Measurements from ENCODE around the gene MARCHF9.

MARCHF9 gene

GRCh38 chr12:57737467-57738460 is 17.1 kb upstream of the MARCHF9 start:
- in situ Hi-C loops (cut with MboI; ENCODE audit: low sequenced_read_pairs), result no loop called here

- in situ Hi-C loops (cut with MboI; ENCODE audit: low sequenced_read_pairs), result no loop called here
Observed at GRCh38 chr12:57738661-57739237, 16.2 kb upstream of the MARCHF9 start, which contains the start of gene AGAP2. TSS of gene AGAP2 (minus strand) at chr12:57738742. CDS start at chr12:57738246, 496 bp downstream.

GRCh38 chr12:57739387-57739786 is 15.5 kb upstream of the MARCHF9 start:
- in situ Hi-C loops (cut with MboI; ENCODE audit: low sequenced_read_pairs), result no loop called here

GRCh38 chr12:57739914-57740538 is 14.9 kb upstream of the MARCHF9 start:
- in situ Hi-C loops (cut with MboI; ENCODE audit: low sequenced_read_pairs), result no loop called here

- in situ Hi-C loops (cut with MboI; ENCODE audit: low sequenced_read_pairs), result no loop called here
Observed at GRCh38 chr12:57740656-57741412, 14.1 kb upstream of the MARCHF9 start.

- in situ Hi-C loops (cut with MboI; ENCODE audit: low sequenced_read_pairs), result no loop called here
Observed at GRCh38 chr12:57741413-57741789, 13.5 kb upstream of the MARCHF9 start.

- in situ Hi-C loops (cut with MboI; ENCODE audit: low sequenced_read_pairs), result no loop called here
Observed at GRCh38 chr12:57741844-57742738, 12.8 kb upstream of the MARCHF9 start.

GRCh38 chr12:57743769-57744168 is 11.1 kb upstream of the MARCHF9 start:
- in situ Hi-C loops (cut with MboI; ENCODE audit: low sequenced_read_pairs), result no loop called here

GRCh38 chr12:57744194-57744776 is 10.6 kb upstream of the MARCHF9 start:
- in situ Hi-C loops (cut with MboI; ENCODE audit: low sequenced_read_pairs), result no loop called here

- in situ Hi-C loops (cut with MboI; ENCODE audit: low sequenced_read_pairs), result no loop called here
Observed at GRCh38 chr12:57744777-57745484, 10.0 kb upstream of the MARCHF9 start, which contains the start of gene TSPAN31. TSS of gene TSPAN31 (plus strand) at chr12:57745039. CDS start at chr12:57745155, 116 bp downstream.

- in situ Hi-C loops (cut with MboI; ENCODE audit: low sequenced_read_pairs), result no loop called here
Observed at GRCh38 chr12:57745485-57745881, 9.4 kb upstream of the MARCHF9 start.

- in situ Hi-C loops (cut with MboI; ENCODE audit: low sequenced_read_pairs), result no loop called here
Observed at GRCh38 chr12:57746025-57746424, 8.9 kb upstream of the MARCHF9 start.

- in situ Hi-C loops (cut with MboI; ENCODE audit: low sequenced_read_pairs), result no loop called here
Observed at GRCh38 chr12:57749061-57749460, 5.8 kb upstream of the MARCHF9 start.

- in situ Hi-C loops (cut with MboI; ENCODE audit: low sequenced_read_pairs), result no loop called here
Observed at GRCh38 chr12:57750561-57751431, 4.1 kb upstream of the MARCHF9 start.

GRCh38 chr12:57751432-57751787 is 3.5 kb upstream of the MARCHF9 start:
- in situ Hi-C loops (cut with MboI; ENCODE audit: low sequenced_read_pairs), result no loop called here

- in situ Hi-C loops (cut with MboI; ENCODE audit: low sequenced_read_pairs), result no loop called here
Observed at GRCh38 chr12:57751788-57752667, 2.9 kb upstream of the MARCHF9 start, which contains the start of gene CDK4. TSS of gene CDK4 (minus strand) at chr12:57752310. CDS start at chr12:57751717, 593 bp downstream.

GRCh38 chr12:57752668-57753000 is 2.3 kb upstream of the MARCHF9 start:
- in situ Hi-C loops (cut with MboI; ENCODE audit: low sequenced_read_pairs), result no loop called here
